HG02798 (cell line): Measurements from ENCODE around the gene PPP2R2C.

Experiments
- ATAC-seq: cut with Tn5 transposase; IDR thresholded peaks from one replicate; pipeline ENCODE4 v1.9.1; 2021; ENCODE audit warnings: mild to moderate bottlenecking; ENCODE audit not compliant: unreplicated experiment, poor library complexity

The PPP2R2C gene

DNA sequence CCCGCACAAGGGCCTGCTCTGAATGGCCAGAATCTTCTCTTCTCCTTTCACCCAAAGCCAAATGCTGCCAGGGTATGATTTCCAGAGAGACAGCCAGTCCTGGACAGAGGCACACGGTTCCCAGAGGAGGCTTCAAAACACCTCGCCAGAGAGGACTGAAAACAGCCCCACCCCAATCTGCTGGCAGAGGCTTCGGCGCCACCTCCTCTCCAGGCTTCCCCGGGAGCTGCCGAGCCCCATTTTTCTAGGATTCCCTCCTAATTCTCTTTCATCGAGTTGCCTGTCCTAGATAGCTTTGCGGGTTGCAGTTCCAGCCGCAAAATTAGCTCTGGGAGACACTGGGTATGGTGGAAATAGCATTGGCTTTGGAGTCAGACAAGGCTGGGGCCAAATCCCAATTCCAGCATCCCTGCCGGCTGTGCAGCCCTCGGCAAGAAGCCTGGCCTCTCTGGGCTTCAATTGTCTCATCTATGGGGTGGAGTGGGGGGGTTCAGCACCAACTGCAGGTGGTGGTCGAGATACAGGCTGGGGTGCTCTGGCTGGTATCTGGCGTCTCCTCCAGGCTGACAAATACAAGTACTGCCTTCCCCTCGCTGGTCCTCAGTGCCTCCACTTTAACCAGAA lies 22.6 kb downstream of the PPP2R2C start:
- no peak for ATAC-seq

DNA sequence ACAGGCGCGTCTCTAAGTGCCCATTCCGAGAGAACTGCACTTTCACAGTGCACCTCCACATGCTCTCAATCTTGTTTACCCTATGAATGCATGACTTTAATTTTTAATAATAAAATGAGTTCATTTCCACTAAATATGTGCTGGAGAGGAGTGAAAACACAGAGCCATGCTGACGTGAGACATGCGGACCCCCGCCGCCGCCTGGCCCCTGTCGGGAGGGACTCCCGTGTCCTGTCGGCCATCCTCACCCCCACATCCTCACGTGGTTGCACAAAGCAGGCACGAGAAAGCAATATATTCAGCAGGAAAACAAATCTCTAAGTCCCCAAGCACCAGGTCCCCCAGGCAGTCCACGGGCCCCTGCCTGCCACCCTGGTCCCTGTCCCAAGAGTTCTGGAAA lies 23.1 kb downstream of the PPP2R2C start:
- ATAC-seq, result no peak

DNA sequence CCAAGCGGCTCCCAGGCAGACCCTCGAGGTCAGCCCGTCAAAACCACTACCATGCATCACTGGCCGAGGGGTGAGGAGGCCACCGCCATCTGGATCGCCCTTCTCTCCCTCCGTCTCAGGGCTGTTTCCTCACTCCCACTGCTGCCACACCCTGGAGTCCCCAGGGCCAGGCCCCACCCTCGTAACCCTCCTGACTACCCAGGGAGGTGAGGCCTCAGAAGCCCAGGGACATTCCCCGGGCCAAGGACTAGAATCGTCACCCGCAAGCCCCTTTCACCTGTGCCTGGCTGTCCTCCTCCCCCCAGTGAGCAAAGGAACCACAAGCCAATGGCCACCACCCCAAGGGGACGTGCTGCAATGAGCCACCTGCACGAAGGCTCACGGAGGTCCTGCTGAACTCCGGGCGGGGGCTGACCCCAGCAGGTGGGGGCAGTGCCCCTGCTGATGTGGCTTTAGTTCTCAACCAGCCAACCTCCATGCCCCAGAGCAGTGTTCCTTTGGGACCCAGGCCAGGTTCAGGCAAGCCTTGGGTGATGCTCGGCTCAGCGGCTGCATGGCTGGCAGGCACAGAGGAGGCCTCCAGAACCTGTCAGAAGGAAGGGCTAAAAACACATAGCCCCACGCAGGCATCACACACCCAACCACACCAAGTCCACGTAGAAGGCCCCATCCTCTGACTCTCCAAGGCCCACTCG lies 23.8 kb downstream of the PPP2R2C start:
- ATAC-seq, result no peak

DNA sequence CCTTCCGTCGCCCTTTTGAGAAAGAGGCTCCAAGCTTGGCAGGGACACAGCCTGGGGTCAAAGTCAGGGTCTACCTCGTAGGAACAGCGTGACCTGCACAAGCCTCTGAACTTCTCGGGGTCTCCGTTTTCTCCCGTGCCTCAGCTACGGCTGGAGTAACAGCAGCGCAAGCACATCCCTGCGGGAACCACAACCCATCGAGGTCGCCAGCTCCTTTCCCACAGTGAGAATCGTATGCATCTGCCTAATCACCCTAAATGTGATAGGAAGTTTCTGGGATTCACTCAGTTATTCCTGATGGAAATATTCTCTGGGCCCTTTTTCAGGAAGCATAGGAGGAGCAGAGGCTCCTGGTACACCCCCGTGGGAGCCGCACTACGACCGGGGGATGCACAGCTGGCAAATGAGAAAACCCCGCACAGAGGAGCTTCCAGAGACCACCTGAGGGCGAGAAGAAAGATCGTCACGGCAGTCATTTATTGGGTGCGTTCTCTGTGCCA lies 24.7 kb downstream of the PPP2R2C start:
- ATAC-seq, result no peak

DNA sequence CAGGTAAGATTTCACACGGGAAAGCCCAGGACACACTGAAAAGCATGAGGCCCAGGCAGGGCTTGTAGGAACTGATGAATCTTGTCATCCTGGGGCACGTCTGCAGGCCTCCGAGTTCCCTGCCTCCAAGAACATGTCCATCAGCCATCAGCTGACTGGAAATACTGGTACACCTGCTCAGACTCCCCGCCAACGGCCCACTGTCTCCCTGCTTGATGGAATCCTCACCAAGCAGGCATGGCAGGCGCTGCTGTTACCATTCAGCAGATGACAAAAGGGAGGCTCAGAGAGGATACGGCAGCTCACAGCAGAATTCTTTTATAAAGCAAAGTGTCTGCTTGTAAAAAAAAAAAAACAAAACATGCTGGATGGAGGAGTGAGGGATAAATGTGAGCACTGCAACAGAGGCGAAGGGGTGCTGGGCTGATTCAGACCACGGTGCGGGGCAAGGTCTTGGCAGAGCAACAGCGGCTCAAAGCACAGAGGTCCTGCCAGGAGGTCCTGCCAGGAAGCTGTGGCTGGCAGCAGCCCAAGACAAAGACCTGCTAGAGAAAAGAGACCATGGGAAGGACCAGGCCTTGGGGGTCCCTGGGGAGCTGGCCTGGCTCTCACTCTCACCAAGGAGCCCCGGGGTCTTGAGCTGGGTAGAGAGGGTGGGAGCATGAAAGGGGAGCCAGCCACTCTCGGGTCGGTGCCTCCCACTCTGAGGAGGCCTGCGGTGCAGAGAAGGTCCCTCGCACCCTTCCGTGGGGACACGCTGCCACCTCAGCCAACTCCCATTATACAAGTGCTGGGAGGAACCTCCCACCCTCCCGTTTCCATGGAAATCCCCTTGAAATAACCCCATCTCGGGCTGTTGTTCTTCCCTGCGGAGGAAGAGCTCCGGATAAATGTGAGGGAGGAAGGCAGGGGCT lies 25.6 kb downstream of the PPP2R2C start:
- ATAC-seq, result no peak

DNA sequence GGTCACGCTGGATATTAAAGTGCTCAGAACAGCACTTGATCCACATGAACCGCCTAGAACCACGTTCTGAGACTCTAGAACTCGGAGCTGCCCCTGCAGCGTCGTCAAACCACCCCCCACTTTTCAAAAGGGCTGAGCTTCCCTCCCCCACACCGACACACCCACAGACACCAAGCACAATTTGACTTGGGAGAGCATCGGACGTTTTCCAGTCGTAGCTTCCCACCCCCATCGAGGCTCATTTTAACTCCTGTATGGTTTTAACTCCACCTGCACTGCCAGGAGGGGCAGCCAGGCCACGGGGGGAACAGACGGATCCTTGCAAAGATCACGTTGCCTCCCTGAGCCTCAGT lies 26.3 kb downstream of the PPP2R2C start:
- no peak for ATAC-seq

DNA sequence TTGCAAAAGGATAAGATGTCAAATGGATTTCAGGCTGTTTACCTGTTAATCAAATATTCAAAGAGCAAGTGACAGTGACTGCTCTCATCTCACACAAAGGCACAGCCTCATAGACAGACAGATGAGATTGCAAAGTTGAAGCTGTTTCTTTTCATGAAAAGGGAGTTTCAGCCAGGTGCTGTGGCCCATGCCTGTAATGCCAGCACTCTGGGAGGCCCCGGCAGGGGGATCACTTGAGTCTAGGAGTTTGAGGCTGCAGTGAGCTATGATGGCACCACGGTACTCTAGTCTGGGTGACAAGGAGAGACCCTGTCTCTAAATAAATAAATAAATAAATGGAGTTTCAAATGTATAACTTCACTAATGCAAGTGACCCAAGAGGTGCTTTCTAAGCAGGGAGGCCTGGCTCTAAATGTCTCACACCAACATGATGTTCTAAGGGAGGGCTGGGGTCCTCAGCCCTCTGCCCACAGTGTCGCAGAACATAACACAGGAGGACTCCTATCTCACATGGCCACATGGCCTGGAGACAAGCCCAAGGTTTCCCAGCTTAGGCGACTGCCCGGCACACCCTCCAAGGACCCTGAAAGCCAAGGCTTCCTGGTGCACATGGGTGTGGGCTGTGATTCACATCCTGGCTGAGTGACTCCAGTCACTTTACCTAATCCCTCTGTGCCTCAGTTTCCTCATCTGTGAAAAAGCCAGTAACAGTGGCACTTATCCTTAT lies 26.8 kb downstream of the PPP2R2C start:
- ATAC-seq, result no peak

DNA sequence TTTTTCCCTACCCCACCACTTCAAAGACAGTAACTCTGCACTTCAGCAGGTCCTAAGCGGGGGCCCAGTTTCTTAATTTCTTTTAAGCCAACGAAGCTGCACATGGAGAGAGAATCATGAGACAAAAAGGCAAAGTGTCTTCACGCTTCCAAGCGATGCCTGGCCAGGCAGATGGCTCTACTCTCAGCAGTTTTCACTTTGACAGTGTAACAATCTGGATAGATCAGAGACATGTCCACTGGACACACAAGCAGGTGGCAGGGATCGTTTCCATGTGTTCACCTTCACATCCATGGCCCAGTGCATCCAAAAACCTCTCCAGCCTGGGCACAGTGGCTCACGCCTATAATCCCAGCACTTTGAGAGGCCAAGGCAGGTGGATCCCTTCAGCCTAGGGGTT lies 27.8 kb downstream of the PPP2R2C start:
- no peak for ATAC-seq

DNA sequence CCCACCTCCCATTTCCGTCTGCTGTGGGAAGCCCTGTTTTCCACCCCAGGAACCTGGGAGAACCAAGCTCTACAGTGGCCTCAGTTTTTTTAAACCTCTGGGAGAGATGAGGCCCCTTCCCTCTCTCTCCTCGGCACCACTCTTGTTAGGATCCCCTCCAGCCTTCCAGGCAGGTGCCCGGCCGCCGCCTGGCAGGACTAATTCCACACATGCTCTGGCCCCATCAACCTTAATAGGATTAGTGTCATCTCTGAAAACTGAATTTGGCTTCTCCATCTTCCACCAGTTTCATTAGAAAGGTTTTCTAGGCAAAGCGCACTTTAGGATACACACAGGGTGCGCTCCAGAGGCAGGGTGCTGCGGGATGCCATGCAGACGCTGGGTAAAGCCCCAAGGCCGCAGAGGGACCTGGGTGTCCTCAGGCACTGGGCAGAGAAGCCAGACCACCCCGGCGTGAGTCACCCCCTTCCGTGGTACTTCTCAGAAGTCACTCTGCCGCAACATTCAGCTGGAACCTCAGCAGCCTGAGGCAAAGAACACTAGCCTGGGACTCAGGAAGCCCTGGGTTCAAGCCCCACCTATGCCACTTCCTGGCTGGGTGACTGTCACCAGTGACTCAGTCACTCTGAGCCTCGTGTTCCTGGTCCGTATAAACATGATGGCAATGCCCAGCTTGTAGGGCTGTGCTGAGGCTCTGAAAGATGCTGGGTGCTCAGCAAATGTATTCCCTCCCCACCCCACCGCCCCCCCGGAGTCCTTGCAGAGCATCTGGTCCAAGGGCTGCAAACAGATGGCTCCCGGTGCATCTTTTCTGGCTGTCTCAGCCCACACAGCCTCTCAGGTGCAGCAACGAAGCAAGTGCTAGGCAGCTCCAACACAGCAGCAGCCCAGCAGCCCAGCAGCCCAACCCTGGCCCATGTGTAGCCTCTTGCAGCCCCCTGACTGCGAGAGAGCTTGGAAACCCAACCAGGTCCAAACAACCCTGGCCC lies 29.1 kb downstream of the PPP2R2C start:
- ATAC-seq, result no peak

DNA sequence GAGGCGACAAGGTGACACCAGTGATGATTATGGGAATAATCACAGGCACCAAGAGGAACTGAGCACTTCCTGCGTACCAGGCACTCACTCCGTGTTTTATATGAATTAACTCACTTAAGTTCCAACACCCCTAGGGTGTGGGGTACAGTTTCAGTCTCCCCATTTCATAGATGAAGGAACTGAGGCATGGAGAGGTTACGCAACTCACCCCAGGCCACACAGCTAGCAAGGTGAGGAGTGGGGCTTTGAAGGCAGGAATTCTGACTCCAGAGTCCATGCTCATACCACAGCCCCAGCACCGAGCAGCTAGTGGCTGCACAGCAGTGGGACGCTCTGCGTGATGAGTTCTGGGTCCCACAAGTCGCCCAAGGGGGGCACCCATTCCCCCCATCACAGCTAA lies 29.9 kb downstream of the PPP2R2C start:
- ATAC-seq, result no peak

DNA sequence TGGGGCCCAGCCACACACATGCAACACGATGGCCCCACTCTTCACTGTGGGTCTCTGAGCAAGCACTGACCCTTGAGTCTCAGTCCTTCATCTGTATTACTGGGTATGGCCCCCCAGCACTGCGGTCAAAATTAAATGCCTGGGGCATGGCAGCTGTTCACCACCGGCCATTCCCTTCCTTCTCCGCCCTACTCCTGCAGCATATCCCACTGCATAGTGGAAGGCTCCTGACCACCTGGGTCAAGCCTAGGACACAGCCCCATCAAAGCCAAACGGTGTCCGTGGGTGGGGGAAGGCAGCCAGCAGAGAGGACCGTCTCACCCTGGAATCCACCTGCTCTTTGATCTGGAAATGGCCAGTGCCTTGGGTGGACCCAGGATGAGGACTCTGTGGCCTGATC lies 30.7 kb downstream of the PPP2R2C start:
- no peak for ATAC-seq

DNA sequence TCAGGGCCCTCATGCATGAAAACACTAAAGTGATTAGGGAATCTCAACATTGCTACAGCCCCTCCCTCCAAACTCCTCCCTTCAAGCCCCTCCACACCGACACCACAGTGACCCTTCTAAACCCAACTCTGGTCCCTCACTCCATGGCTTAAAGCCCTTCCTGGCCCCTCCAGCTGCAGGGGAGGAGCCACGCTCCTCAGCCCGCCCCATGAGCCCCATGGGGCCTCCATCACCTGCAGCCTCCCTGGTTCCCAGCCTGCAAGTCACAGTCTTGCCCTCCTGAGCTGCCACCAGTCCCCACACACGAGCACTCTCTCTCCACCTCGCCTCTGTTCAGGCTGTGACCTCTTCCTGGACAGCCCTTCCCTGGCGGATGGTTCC lies 31.2 kb downstream of the PPP2R2C start:
- ATAC-seq, result no peak

DNA sequence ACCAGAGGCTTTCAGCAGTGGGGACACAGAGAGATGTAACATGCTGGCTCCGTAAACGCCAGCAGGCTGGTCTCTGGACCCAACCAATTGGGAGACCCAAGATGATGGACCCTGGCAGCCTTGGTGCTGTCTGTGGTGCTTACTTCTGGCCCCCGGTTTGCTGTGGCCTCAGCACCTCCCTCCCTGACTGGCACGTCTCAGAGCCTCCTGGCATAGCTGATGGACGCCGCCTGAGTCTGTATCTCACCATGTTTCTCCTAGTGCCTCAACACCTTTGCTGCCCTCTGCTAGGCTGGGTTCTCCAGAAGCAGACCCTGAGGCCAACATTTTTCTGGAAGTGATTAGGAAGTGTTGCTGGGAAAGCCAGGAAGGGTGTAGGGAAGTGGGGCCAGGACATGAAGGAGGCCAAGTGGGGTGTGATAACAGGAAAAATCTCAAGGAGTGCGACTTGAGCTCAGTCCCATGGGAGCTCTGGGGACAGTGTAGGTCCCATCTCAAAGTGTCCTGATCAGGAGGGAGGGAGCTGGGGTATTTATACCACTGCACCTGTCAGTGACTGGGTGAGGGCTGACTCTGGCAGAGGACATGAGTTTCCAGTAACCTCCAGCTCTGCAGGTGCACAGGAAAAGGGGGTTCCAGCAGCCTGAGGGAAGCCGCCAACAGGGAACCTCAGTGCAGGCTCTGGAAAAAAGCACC lies 31.8 kb downstream of the PPP2R2C start:
- ATAC-seq, result no peak

DNA sequence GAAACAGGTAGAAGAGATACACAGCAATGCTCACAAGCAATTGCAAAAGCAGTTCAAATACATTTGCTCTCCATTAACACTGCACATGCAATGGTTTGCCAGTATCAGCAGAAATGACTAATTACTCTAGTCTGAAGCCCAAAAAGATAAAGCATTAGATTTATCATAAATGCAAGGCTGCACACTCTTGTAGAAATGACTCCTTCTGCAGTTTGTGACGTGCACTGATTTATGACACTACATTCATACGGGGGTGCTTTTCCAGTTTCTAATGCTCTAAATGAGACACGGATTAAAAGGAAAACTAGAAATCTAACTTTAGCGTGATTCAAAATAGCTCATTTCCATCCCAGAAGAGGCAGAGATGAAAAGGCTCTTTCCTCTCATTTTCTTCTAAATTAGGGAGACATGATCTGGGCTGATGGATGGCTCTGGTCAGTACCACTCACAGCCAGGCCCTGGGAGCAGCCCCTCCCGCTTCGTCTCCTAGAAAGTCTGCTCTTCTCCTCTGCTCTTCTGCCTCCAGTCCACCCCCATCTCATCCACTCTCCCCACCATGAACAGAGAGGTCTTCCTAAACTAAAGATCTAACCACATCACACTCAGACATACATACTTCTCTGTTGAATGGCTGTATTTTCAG lies 33.2 kb downstream of the PPP2R2C start:
- ATAC-seq, result no peak

DNA sequence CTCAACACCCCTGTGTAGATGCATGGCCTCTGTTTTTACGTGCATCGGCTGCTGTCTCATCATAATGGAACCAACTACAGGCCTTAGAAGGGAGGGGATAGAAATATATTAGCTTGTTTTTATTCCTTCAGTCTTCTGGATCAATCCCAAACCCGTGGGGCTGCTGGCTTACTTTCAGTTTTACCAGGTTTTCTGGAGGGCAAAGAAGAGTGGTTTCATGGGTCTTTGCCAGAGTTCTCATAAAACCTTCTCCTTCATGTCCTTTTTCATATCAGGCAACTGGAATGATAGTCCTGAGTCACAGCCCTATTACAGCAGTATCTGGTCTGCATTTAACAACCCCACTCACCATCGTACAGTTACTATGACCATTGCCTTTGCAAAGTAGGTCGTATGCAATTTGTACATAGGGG lies 34.6 kb downstream of the PPP2R2C start:
- no peak for ATAC-seq

DNA sequence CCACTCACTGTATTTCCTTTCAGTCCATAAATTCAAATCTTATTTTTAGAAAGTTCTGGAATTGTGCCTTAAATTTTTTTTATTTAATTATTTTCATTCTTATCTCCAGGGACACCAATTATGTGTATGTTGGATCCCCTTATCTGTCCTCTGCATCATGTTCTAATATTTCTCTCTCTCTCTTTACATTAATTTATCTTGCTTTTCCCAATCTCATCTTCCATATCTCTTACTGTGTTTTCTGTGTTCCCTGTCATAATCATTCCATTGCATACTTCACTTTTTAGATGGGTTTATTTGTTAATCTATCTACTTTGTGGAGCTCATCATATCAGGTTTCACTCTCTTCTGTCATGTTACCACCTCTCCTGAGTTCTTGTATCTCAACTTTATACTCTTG lies 37.4 kb downstream of the PPP2R2C start:
- no peak for ATAC-seq

DNA sequence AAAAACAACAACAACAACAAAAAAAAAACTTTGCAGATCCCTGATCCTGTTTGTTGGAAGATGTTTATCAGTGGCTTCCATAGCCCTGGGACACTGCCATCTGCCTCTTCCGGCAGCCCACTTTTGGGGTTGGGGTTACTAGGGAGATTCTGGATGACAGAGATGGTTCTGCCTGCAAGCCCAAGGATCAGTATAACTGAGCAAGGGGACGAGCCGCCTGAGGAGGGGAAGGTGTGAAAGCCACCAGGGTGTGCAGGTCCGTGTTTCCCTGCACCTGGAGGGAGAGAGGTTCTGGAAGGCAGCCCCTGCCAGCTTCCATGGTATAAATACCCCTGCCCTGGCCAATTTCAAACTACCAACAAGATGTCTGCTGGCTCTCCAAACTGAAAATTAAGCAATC lies 41.5 kb downstream of the PPP2R2C start:
- ATAC-seq, result no peak

DNA sequence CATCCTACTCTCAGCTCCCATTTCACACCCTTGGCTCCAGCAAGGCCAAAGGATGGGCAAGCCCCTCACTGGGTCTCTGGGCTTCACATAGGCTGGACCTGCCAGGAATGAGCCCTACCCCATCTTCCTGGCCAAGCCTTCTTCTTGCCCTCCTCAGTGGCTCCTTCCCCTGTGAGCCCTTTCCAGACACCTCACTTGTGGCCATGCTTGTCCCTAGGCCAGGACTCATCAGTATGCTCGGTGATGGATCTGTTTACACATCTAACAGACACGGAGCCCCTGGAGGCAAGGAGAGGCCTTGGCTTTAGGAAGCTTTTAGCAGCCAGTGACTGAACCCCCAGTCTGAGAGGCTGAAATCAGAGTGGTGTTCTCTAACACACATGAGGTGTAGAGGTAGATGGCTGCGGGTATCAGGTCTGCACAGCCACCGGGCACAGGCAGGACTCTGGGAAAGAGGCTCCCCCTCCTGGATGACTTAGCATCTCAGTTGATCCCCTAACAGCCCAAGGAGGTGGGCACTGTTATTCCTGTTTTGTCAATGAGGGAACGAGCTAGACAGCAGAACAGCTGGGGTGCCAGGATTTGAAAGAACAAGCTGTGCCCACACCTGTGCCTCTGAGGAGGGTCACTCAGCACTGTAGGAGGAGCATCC lies 44.8 kb downstream of the PPP2R2C start:
- ATAC-seq, result no peak
